ENCODE results near the gene CYP11A1.

DNA sequence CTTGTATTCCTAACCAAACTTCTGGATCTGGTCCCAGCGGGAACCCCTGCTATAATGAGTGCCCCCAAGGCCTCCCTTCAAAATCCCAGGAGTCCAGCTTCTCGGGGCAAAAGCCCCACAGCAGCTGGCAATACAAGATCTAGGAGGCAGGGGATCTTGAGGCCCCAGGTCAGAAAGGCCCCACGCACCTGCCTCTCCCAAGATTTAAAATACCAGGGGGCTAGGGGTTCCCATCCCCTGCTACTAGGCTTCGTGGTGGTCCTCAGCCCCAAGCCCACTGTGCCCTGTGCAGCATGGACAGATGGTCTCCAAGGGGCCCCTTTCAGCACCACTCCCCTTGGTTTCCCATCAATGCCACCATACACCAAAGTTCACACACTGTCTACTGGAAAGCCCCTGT, 15.8 kb upstream of the CYP11A1 start:
- TF ChIP-seq, protein P1, sequence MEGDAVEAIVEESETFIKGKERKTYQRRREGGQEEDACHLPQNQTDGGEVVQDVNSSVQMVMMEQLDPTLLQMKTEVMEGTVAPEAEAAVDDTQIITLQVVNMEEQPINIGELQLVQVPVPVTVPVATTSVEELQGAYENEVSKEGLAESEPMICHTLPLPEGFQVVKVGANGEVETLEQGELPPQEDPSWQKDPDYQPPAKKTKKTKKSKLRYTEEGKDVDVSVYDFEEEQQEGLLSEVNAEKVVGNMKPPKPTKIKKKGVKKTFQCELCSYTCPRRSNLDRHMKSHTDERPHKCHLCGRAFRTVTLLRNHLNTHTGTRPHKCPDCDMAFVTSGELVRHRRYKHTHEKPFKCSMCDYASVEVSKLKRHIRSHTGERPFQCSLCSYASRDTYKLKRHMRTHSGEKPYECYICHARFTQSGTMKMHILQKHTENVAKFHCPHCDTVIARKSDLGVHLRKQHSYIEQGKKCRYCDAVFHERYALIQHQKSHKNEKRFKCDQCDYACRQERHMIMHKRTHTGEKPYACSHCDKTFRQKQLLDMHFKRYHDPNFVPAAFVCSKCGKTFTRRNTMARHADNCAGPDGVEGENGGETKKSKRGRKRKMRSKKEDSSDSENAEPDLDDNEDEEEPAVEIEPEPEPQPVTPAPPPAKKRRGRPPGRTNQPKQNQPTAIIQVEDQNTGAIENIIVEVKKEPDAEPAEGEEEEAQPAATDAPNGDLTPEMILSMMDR (IDR thresholded peaks at IDR 0.05; ENCODE audit: insufficient read depth, low read depth, low read length) = no peak
- TF ChIP-seq EZH2 (IDR thresholded peaks at IDR 0.05; ENCODE audit: insufficient read depth, low read length) = no peak
